Loucy (cell line): Measurements from ENCODE around the gene METTL2A.
"Not testable (repeated sequence)": the region's sequence is repeated elsewhere in the genome, so short reads cannot be mapped to it uniquely, and the experiment has no call there.

ENCODE experiments used
- EZH2phosphoT487 ChIP-seq: fragments of 200-600 bp; IDR thresholded peaks from 2 replicates; pipeline ENCODE4 v1.6.1; 2018; ENCODE audit warnings: antibody characterized with exemption, mild to moderate bottlenecking, moderate library complexity, borderline replicate concordance
- TF ChIP-seq, protein P1 (sequence below): fragments of 200-600 bp; sonication (generic); conservative IDR thresholded peaks from 2 replicates; pipeline ENCODE4 v1.5.1; 2014; ENCODE audit warnings: mild to moderate bottlenecking, antibody characterized with exemption, low read length

- TF ChIP-seq, protein P1, sequence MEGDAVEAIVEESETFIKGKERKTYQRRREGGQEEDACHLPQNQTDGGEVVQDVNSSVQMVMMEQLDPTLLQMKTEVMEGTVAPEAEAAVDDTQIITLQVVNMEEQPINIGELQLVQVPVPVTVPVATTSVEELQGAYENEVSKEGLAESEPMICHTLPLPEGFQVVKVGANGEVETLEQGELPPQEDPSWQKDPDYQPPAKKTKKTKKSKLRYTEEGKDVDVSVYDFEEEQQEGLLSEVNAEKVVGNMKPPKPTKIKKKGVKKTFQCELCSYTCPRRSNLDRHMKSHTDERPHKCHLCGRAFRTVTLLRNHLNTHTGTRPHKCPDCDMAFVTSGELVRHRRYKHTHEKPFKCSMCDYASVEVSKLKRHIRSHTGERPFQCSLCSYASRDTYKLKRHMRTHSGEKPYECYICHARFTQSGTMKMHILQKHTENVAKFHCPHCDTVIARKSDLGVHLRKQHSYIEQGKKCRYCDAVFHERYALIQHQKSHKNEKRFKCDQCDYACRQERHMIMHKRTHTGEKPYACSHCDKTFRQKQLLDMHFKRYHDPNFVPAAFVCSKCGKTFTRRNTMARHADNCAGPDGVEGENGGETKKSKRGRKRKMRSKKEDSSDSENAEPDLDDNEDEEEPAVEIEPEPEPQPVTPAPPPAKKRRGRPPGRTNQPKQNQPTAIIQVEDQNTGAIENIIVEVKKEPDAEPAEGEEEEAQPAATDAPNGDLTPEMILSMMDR = not testable (repeated sequence)
- TF ChIP-seq EZH2phosphoT487 = not testable (repeated sequence)
These were observed 47.7 kb downstream of the METTL2A start for GRCh38 chr17:62471380-62471880.
